ENCODE measurements around the gene TSSC4. TPM values are rescaled to one million over a fixed set of nuclear protein-coding genes. Genes with fewer than 3 reads are reported as not detected.
A peak's percentile ranks its signal among the peaks of the same experiment; 100 is the strongest.

Gene TSSC4
- total RNA-seq, 1 experiment from 2014 or later, result 47.1 TPM

- Histone ChIP-seq H3K4me2 (ENCODE audit: low read length) (peak overlapping the region; percentile 90), H3K27me3 (ENCODE audit: insufficient read depth, low read length) (no peaks in the 10 kb centered on the region), H2AFZ (ENCODE audit: low read depth, low read length, poor library complexity, severe bottlenecking) (no peak overlapping the region), H3K79me2 (ENCODE audit: insufficient read depth, low read length) (peaks cover 27% of the 10 kb centered on the region), H3K4me1 (ENCODE audit: control insufficient read depth in 1 of 2, insufficient read depth in 2 of 2, low read length in 2 of 2) (peaks cover 16 to 27% of the 10 kb centered on the region in 2 experiments), H3K36me3 (ENCODE audit: control insufficient read depth in 1 of 2, insufficient read depth in 2 of 2, low read length in 2 of 2) (peaks cover 12 to 17% of the 10 kb centered on the region in 2 experiments; a peak in 3 of 4 replicates), H3K4me3 (replicated peaks in 1 of 2; ENCODE audit: low read depth in 1 of 2, low read length in 2 of 2) (peak overlapping the region; percentile 88 to 100), H3K27ac (ENCODE audit: low read depth, low read length) (peak overlapping the region; percentile 83), H3K9ac (ENCODE audit: low read length) (peak overlapping the region; percentile 88), H3K9me3 (ENCODE audit: control insufficient read depth in 1 of 2, insufficient read depth in 1 of 2, low read depth in 1 of 2, low read length in 2 of 2) (no peaks in the 10 kb centered on the region), H3K9me2 (ENCODE audit: insufficient read depth) (no peaks in the 10 kb centered on the region), H4K20me1 (ENCODE audit: insufficient read depth) (no peaks in the 10 kb centered on the region)
- peak; percentile 17; the same call in 1 of the 2 replicates for TF ChIP-seq POLR2AphosphoS5 (IDR thresholded peaks at IDR 0.05; ENCODE audit: low read depth, low read length)
- no peak for TF ChIP-seq REST (IDR thresholded peaks at IDR 0.05; ENCODE audit: low read depth)
- ChIA-PET POLR2A (interaction anchor here (1.2 kb wide), 1 partner anchor 22 kb away, joined by 3 read pairs; the partner anchor contains the start of gene CD81), CTCF (interaction anchor here (0.6 kb wide), 1 partner anchor 23 kb away, joined by 3 read pairs; no protein-coding TSS in a partner anchor), RAD21 (ENCODE audit: low non-redundant PET in 1 of 2, low total read pairs in 2 of 2, uncharacterized antibody in 2 of 2, unreplicated experiment in 2 of 2) (interaction anchor here (0.8 to 1.9 kb wide), 2 partner anchors 22 to 94 kb away, joined by 3 to 6 read pairs; no protein-coding TSS in a partner anchor)
- BruUV-seq (replicated peaks), result no TSS peak
- DNase-seq (ENCODE audit: low read depth, low spot score) (no peak), ATAC-seq (no peak)
- intact Hi-C loops (cut with micrococcal nuclease), result no loop called here
These were observed 1.7 kb upstream of the TSSC4 start for GRCh38 chr11:2398664-2399355.

Data from HCT116 (cell line).